Measurements from ENCODE around the gene MRTFA.

DNA sequence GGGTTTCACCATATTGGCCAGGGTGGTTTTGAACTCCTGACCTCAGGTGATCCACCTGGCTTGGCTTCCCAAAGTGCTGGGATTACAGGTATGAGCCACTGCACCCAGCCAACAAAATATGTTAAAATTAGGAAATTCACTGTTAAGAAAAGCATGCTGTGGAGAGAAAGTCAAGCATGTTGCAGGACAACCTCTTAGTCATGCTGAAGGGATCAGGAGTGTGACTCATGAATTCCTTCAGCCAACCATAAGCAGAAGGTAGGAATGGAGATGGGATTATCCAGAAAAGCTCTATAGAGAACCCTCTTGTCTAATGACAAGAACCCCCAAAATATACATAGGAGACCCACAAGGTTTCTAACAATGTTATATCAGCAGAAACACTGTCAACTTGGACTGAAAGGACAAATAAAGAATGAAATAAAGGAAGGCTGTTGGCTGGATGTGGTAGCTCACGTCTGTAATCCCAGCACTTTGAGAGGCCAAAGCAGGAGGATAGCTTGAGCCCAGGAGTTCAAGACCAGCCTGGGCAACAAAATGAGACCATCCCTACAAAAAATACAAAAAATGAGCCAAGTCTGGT, 16.0 kb downstream of the MRTFA start:
- TF ChIP-seq, protein P1, sequence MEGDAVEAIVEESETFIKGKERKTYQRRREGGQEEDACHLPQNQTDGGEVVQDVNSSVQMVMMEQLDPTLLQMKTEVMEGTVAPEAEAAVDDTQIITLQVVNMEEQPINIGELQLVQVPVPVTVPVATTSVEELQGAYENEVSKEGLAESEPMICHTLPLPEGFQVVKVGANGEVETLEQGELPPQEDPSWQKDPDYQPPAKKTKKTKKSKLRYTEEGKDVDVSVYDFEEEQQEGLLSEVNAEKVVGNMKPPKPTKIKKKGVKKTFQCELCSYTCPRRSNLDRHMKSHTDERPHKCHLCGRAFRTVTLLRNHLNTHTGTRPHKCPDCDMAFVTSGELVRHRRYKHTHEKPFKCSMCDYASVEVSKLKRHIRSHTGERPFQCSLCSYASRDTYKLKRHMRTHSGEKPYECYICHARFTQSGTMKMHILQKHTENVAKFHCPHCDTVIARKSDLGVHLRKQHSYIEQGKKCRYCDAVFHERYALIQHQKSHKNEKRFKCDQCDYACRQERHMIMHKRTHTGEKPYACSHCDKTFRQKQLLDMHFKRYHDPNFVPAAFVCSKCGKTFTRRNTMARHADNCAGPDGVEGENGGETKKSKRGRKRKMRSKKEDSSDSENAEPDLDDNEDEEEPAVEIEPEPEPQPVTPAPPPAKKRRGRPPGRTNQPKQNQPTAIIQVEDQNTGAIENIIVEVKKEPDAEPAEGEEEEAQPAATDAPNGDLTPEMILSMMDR (IDR thresholded peaks at IDR 0.05) = no peak
- TF ChIP-seq POLR2A (IDR thresholded peaks at IDR 0.05) = no peak
